LNCAP (cell line): ENCODE results near the gene ZBTB5.

Source experiments
- CTCF ChIP-seq: fragments of 450-650 bp; IDR thresholded peaks from 2 replicates; pipeline ENCODE4 v1.5.1; 2017; ENCODE audit warnings: mild to moderate bottlenecking

Gene ZBTB5

GRCh38 chr9:37507566-37508134 lies 42.4 kb upstream of the ZBTB5 start:
- no peak for TF ChIP-seq CTCF

DNA sequence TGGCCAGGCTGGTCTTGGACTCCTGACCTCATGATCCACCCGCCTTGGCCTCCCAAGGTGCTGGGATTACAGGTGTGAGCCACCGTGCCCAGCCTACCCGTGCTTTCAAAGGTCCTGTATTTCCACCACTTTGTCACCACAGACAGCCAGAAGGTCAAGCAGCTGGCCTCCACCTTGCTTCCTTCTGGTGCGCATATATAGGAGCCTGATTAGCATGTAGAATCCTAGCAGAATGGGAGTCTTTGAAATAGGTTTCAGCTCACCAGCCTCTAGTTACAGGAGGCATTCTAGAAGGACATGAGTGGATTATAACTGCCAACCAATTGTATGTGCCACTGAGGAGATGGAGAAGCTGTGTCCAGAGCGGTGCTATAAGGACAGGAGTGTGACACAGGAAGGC lies 39.4 kb upstream of the ZBTB5 start:
- TF ChIP-seq CTCF, result no peak

DNA sequence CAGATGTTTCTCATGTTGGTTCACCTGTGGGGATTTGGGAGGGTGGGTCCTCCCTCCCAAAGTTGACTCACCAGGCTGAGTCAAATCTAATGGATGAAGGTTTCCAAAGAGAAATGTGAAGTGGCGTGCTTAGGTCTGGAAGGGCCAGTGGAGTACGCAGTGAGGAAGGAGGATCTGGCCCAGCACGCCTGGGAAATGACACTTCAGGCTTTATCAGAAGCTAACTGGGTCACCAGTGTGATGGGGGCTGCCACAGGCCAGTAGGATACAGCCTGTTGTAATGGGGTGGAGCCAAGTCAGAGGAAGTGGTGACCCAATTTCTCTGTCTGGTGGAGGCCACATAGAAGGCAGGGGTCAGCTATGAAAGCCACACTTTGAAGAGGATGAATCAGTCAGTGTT lies 38.5 kb upstream of the ZBTB5 start:
- no peak for TF ChIP-seq CTCF

DNA sequence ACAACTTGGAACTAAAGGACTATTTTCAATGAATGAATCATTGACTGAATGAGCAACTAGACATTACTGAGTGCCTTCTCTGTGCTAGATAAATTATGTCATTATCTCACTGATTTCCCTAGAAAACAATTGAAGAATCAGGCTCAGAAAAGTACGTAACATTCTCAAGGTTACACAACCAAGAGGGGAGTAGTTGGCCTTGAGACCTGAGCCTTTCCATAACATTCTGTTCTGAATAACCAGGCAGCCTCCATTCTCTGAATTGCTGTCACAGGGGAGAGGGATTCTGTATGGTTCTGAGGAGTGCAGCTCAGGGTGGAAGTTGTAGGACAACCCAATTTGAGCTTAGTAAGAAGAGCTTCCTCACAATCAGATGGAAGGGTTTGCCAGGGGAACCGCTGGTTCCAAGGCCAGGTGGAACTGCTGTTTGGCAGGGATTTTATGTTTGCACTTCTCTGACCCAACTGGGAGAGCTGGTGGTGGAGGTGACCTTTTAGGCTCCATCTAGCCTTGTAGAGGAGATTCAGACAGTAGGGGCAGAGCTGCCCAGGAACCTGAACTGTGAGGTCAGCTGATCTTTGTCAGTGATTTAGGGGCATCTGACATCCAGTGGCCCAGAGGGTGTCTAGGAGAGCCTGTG lies 36.8 kb upstream of the ZBTB5 start:
- TF ChIP-seq CTCF, result no peak

DNA sequence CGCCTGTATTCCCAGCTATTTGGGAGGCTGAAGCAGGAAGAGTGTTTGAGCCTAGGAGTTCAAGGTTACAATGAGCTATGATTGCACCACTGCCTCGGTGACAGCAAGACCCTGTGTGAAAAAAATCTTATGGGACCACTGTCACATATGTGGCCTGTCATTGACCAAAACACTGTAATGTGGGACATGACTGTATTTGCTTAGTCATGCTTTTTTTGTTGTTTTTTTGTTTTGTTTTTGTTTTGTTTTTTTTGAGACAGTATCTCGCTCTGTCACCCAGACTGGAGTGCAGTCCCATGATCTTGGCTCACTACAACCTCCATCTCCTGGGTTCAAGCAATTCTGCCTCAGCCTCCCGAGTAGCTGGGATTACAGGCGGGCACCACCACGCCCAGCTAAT lies 34.0 kb upstream of the ZBTB5 start:
- no peak for TF ChIP-seq CTCF

- TF ChIP-seq CTCF, result no peak
Observed at GRCh38 chr9:37498457-37498856, 33.2 kb upstream of the ZBTB5 start.

- no peak for TF ChIP-seq CTCF
Observed at GRCh38 chr9:37497320-37497719, 32.1 kb upstream of the ZBTB5 start.

GRCh38 chr9:37496020-37496419 lies 30.8 kb upstream of the ZBTB5 start:
- no peak for TF ChIP-seq CTCF
